Peyer's patch (tissue), 4 donors: Measurements from ENCODE around the gene LRBA. TPM values are rescaled to one million over a fixed set of nuclear protein-coding genes. Genes with fewer than 3 reads are reported as not detected.

Experiments
- DNase-seq, 3 donors: peaks; one replicate each; pipeline ENCODE4 v3.0.0-alpha.2; 2017 to 2019
- H3K27ac ChIP-seq, 4 donors: fragments of 200-600 bp; sonication (generic); one replicate each; pipeline ENCODE4 v1.5.1; 2016 to 2019
- H3K27me3 ChIP-seq, 2 donors: fragments of 200-600 bp; sonication (generic); one replicate each; pipeline ENCODE4 v1.5.1; 2019
- H3K36me3 ChIP-seq, 3 donors: fragments of 200-600 bp; sonication (generic); one replicate each; pipeline ENCODE4 v1.5.1; 2016 to 2019
- H3K4me1 ChIP-seq, 4 donors: fragments of 200-600 bp; sonication (generic); one replicate each; pipeline ENCODE4 v1.5.1; 2016 to 2019
- H3K4me3 ChIP-seq, 4 donors: fragments of 200-600 bp; sonication (generic); 1 replicate in 3 of 4; 2 replicates in 1 of 4; pipeline ENCODE4 v1.5.1; 2016 to 2019; ENCODE audit warnings: mild to moderate bottlenecking in 1 of 4
- H3K9me3 ChIP-seq, 4 donors: fragments of 200-600 bp; sonication (generic); one replicate each; pipeline ENCODE4 v1.5.1; 2016 to 2019; ENCODE audit warnings: mild to moderate bottlenecking in 1 of 4
- POLR2A ChIP-seq, 2 donors: fragments of 450-650 bp; IDR thresholded peaks; one replicate each; pipeline ENCODE4 v1.5.1; 2017; ENCODE audit warnings: antibody characterized with exemption in 2 of 2, mild to moderate bottlenecking in 2 of 2, moderate library complexity in 2 of 2
- total RNA-seq, 4 donors: library from RNA; depleted of rRNA; stranded (reverse); fragments of >200 nt; gene quantifications; one replicate each; pipeline ENCODE4 v1.1.0, GENCODE V29; 2016
- TF ChIP-seq, protein P1 (sequence below), 6 experiments: fragments of 450-650 bp in 4 of 6; fragments of 200-600 bp in 2 of 6; sonication (generic) in 1 of 6; IDR thresholded peaks; one replicate each; pipeline ENCODE4 v1.5.1; 2017 to 2019; ENCODE audit warnings: antibody characterized with exemption in 6 of 6, mild to moderate bottlenecking in 3 of 6, moderate library complexity in 1 of 6

Gene LRBA
- total RNA-seq, 4 donors from 2014 or later: 71.5 to 120 (median 91.7) TPM

DNA sequence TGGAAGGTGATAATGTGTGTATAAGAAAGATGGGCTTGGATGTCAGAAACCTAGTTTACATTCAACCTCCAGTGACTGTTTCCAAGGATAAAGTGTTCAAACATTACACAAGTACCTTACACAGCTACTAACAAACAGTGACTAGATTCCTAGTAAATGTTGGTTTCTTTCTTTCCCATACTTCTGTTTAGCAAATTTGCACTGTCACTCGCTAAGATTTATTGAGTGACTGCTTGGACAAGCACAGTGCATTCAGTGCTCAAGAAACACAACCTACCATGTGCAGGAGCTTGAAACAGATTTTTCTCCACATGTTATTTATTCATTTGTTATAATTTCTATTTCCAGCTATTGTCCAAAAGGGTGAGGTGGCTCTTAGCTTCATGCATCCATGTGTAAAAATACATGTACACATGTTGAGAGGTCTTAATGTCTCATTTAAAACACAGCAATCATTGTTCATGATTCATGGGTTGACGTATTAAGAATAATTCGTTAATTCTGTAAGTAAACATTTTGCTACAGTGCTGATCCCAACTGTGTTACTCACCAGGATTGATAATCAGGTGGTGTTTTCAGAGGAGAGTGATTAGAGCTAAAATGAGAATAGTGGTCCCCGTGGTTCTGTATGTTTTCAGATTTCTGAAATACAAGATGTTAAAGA is 783.8 kb downstream of the LRBA start:
- no peak overlapping the region for H3K27ac ChIP-seq
- H3K27me3 ChIP-seq: no peaks in the 10 kb centered on the region
- H3K9me3 ChIP-seq: no peaks in the 10 kb centered on the region
- H3K4me3 ChIP-seq: no peak overlapping the region
- no peaks in the 10 kb centered on the region for H3K4me1 ChIP-seq
- H3K36me3 ChIP-seq: no peaks in the 10 kb centered on the region
- TF ChIP-seq, protein P1, sequence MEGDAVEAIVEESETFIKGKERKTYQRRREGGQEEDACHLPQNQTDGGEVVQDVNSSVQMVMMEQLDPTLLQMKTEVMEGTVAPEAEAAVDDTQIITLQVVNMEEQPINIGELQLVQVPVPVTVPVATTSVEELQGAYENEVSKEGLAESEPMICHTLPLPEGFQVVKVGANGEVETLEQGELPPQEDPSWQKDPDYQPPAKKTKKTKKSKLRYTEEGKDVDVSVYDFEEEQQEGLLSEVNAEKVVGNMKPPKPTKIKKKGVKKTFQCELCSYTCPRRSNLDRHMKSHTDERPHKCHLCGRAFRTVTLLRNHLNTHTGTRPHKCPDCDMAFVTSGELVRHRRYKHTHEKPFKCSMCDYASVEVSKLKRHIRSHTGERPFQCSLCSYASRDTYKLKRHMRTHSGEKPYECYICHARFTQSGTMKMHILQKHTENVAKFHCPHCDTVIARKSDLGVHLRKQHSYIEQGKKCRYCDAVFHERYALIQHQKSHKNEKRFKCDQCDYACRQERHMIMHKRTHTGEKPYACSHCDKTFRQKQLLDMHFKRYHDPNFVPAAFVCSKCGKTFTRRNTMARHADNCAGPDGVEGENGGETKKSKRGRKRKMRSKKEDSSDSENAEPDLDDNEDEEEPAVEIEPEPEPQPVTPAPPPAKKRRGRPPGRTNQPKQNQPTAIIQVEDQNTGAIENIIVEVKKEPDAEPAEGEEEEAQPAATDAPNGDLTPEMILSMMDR (IDR thresholded peaks at IDR 0.05): no peak
- TF ChIP-seq POLR2A (IDR thresholded peaks at IDR 0.05): no peak
- no peak for DNase-seq

DNA sequence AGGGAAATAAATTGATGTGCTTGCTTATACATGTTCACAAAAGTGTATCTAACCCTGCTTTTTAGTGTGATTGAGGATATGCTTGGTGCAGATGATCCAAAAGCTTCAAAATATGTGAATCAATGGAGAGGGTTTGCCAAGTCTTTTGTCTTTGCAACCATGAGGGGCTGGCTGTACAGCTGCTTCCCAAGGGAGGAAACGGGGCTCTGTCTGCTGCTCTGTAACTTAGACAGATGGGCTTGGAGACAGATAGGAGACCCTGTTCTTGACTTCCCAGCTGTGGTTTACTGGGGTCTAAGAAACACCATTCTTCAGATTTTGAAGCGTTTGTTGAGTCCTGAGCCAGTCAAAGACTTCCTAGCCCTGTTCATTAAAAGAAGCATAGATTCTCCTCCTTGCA is 784.5 kb downstream of the LRBA start:
- H3K4me3 ChIP-seq: no peak overlapping the region
- no peaks in the 10 kb centered on the region for H3K36me3 ChIP-seq
- no peak for TF ChIP-seq POLR2A (IDR thresholded peaks at IDR 0.05)
- TF ChIP-seq, protein P1 (IDR thresholded peaks at IDR 0.05): no peak
- no peak for DNase-seq
- H3K27me3 ChIP-seq: no peaks in the 10 kb centered on the region
- H3K4me1 ChIP-seq: no peaks in the 10 kb centered on the region
- H3K27ac ChIP-seq: no peak overlapping the region
- H3K9me3 ChIP-seq: no peaks in the 10 kb centered on the region

DNA sequence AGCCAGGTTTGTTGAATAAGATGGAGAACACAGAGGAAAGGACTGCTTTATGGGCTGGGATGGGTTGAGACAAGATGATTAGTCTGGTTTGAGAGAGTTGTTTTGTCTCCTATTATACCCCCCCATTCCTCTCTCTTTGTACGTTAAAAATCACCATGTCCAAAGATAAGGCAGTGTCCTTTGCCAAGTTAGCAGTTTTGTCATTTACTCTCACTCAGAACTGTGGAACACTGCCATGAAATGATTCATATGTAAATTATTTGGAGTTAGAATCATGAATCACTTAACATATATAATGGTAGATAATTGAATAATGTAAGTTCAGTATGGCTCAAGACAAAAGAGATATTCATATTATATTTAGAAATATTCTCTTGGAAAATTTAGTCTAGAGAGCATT is 785.6 kb downstream of the LRBA start:
- Histone ChIP-seq H3K9me3 (no peaks in the 10 kb centered on the region), H3K27me3 (no peaks in the 10 kb centered on the region), H3K27ac (no peak overlapping the region), H3K4me3 (no peak overlapping the region), H3K4me1 (no peaks in the 10 kb centered on the region), H3K36me3 (no peaks in the 10 kb centered on the region)
- no peak for DNase-seq
- no peak for TF ChIP-seq POLR2A (IDR thresholded peaks at IDR 0.05)
- TF ChIP-seq, protein P1 (IDR thresholded peaks at IDR 0.05): no peak

DNA sequence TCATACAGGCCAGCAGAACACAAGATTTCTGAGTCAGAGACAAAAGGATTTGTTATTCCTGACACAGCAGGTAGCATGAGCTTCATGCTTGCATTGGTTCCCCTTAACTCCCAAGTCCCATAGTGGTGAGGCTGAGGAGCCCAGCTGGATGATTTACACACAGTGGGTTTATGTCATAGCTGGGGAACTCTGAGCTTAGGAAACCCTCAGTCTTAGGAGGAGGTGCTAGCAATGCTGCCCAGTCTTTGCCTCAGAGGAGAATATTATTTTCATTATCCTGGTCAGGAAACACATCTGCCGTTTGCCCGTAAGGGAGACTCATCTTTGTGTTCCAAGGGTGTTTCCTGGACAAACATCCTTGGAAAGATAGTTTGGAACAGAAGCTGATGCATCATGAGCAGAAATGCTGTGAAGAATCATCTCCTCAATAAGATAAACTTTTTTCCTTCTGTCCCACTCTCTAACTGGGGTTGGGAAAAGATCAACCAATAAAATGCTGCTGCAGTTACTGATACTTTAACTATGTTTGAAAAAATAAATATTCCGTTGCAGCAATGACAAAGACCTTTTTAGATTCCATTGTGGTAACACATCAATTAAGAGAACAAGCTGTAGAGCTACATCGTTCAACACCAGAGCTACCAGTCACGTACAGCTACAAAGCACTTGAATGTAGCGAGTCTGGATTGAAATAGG is 790.0 kb downstream of the LRBA start:
- no peaks in the 10 kb centered on the region for H3K36me3 ChIP-seq
- no peak for DNase-seq
- TF ChIP-seq, protein P1 (IDR thresholded peaks at IDR 0.05): no peak
- no peaks in the 10 kb centered on the region for H3K9me3 ChIP-seq
- no peaks in the 10 kb centered on the region for H3K27me3 ChIP-seq
- no peak overlapping the region for H3K4me3 ChIP-seq
- H3K4me1 ChIP-seq: peaks cover 0 to 1% (median 0%) of the 10 kb centered on the region in 4 donors
- H3K27ac ChIP-seq: peak overlapping the region in 1 of 4 donors; percentile 52

DNA sequence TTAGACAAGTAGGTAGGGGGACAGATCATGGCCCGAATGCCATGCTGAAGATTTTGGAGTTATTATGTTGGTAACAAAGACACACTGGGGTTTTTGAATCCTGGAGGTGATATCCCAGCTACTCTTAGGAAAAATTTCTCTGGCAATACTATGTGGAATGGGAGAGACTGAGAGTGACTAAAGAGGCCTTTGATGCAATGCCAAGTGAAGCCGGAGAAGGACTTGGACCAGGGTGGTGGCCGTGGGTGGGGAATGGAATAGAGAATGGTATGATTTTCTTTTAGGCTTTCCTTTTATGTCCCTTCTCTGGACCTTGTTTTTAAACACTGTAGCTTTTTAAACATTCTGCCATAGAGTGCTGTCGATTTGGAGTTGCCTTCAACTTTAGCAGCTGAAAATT is 795.2 kb downstream of the LRBA start:
- peaks cover 0 to 6% (median 0%) of the 10 kb centered on the region in 4 donors for H3K4me1 ChIP-seq
- H3K27me3 ChIP-seq: no peaks in the 10 kb centered on the region
- H3K36me3 ChIP-seq: no peaks in the 10 kb centered on the region
- no peak for DNase-seq
- no peaks in the 10 kb centered on the region for H3K9me3 ChIP-seq
- TF ChIP-seq POLR2A (IDR thresholded peaks at IDR 0.05): no peak
- TF ChIP-seq, protein P1 (IDR thresholded peaks at IDR 0.05): no peak
- H3K27ac ChIP-seq: no peak overlapping the region
- H3K4me3 ChIP-seq: no peak overlapping the region
